HG03108 (cell line): ENCODE results near the gene ATP6V0B.

Experiments
- ATAC-seq: cut with Tn5 transposase; IDR thresholded peaks from one replicate; pipeline ENCODE4 v1.9.1; 2021; ENCODE audit warnings: moderate library complexity; ENCODE audit not compliant: unreplicated experiment

Gene ATP6V0B

DNA sequence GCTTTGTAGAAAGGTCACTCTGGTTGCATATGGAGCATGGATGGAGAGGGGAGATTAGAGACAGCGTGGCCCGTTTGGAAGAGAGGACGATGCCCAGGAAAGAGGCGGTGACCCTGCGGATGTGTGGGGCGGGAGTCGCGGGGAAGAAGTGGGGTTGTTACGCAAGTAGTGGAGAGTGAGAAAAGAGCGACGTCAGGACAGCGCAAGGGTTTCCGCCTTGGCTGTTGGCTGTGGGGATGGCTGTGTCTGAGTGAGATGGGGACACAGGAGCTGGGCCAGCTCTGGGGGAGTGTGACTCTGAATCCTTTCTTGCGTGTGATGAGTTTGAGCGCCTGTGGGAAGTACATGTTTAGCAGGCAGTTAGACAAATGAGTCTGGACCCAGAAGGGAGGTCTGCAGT is 8.0 kb downstream of the ATP6V0B start:
- ATAC-seq, result no peak

DNA sequence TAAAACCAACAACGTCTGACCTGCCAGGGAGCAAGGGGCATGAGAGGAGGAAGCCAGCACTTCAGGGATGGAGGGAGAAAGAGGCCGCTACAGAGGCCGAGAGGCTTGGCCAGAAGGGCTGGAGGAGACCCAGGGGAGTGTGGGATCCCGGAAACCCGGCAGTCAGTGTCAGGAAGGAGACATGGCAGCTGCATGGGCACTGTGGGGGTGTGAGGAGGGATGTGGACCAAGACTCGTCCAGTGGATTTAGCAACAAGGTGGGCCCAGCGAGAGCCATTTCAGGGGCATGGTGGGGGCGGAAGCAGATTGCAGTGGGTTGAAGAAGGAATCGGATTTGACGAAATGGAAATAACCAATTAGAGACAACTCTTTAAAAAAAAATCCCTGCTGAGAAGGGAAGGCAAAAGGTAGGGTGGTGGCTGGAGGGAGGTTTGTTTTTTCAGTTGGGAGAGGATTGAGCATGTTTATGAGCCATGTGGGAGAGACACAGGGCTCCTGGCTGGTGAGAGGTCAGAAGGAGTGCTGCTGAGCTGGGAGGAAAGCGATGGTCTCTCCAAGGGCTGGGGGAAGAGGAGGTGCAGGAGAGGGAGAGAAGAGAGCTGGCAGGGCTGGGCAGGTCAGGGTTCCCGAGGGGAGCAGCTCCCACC is 8.6 kb downstream of the ATP6V0B start:
- ATAC-seq, result no peak

DNA sequence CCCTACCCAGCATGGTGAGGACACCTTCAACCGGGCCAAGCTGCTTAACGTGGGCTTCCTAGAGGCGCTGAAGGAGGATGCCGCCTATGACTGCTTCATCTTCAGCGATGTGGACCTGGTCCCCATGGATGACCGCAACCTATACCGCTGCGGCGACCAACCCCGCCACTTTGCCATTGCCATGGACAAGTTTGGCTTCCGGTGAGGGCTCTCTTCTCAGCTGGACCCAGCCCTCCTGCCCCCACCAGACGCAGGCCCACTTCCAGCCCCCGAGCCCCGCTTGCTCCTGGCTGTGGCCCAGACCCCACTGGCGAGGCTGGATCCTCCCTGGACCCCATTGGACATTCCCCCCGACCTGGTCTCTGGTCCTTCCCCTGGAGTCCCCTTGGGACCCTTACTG is 10.1 kb downstream of the ATP6V0B start:
- no peak for ATAC-seq

GRCh38 chr1:43985984-43986595 is 11.3 kb downstream of the ATP6V0B start:
- no peak for ATAC-seq

- no peak for ATAC-seq
Measured at GRCh38 chr1:43986712-43987111, 12.0 kb downstream of the ATP6V0B start.

DNA sequence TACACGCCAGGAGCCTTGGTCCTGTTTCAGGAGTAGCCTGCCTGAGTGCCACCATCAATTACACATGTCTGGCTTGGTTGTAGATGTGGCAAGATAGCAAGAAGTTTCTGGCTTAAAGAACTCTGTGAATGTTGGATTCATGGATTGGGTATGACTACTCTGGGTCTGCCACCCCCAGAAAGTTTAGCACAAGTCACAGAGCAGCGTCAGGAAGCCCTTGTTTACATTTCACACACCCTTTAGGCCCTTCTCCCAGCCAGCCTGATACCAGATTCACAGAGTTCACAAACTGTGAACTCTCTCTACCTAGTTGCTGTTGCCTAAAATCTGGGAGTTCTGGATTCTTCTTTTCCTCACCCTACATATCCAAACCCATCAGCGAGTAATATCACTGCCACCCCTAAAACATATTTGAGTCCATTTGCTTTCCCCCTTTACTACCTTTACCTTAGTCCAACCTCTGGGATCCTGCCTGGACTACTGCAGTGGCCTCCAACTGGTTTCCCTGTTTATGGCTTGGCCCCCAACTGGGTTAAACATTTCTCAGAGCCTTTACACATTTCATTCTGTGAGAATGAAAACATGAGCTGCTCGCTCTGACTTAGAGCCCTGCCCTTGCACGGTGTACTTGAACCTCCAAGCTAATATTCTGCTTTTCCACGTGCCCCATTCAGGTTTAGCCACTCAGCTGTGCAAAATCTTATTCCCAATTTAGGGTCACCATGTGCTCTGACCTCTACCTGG is 12.6 kb downstream of the ATP6V0B start:
- no peak for ATAC-seq

DNA sequence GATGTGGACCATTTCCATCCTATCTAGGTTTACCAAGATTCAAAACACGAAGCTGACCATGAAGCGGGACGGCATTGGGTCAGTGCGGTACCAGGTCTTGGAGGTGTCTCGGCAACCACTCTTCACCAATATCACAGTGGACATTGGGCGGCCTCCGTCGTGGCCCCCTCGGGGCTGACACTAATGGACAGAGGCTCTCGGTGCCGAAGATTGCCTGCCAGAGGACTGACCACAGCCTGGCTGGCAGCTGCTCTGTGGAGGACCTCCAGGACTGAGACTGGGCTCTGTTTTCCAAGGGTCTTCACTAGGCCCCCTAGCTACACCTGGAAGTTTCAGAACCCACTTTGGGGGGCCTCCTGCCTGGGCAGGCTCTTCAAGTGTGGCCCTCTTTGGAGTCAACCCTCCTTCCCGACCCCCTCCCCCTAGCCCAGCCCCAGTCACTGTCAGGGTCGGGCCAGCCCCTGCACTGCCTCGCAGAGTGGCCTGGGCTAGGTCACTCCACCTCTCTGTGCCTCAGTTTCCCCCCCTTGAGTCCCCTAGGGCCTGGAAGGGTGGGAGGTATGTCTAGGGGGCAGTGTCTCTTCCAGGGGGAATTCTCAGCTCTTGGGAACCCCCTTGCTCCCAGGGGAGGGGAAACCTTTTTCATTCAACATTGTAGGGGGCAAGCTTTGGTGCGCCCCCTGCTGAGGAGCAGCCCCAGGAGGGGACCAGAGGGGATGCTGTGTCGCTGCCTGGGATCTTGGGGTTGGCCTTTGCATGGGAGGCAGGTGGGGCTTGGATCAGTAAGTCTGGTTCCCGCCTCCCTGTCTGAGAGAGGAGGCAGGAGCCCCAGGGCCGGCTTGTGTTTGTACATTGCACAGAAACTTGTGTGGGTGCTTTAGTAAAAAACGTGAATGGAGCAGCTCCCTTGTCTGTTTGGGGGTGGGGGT is 15.8 kb downstream of the ATP6V0B start:
- ATAC-seq, result no peak

DNA sequence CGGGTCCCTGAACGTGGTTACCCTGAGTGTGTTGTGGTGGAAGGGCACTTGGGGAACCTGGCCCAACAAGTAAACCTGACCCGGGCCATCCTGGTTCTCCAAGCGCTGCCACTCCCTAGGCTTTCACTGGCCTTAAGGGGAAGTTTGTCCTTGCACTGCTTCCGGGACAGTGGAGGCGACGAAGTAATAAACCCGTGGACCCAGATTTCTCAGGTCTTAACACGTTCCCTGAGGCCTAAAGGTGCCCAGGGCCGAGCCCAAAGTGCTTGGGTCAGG is 16.4 kb downstream of the ATP6V0B start:
- ATAC-seq, result no peak

DNA sequence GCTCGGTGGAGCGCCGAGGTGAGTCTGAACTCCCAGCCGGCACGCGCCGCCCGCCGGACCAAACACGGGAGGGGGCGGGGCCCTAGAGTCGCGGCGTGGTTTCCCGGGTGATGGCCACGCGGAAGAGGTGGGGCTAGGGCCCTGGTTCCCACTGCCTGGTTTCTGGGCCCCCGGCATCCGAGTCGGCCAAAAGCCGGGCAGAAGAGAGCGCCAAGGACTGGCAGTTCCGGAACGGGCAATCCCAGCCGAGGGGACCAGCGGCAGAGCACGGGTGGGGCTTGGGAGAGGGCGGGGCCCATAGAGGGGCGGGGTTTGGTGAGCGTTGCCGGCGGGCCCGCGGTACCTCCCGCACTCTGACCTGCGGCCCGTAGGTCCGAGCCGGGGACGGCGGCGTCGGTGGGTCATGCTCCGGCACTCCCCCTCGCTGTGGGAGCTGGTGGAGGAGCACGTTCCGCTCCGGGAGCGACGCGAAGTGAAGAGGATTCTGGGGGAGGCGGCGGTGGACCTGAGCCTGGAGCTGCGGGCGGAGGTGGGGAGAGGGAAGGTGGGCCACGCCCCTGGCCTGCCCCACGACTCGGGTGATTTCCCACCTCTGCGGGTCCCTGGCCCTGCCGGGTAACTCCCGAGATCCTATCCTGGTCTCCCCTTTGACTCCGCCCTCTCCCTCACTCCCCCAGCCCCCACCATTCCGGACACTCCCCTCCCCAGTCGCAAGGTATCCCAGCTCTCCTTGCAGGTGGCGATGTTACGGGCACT is 16.9 kb downstream of the ATP6V0B start, which contains the start of gene CCDC24:
Gene CCDC24, plus strand, starts transcription at position 124 of the 756 bp plus-strand sequence. Its CDS starts 280 bp downstream, at position 404.
- peak; percentile 49 for ATAC-seq

GRCh38 chr1:43992232-43992995 is 17.7 kb downstream of the ATP6V0B start:
- ATAC-seq, result no peak

GRCh38 chr1:43993206-43993914 is 18.6 kb downstream of the ATP6V0B start:
- ATAC-seq, result no peak

- ATAC-seq, result no peak
Measured at GRCh38 chr1:43994071-43994470, 19.3 kb downstream of the ATP6V0B start.

DNA sequence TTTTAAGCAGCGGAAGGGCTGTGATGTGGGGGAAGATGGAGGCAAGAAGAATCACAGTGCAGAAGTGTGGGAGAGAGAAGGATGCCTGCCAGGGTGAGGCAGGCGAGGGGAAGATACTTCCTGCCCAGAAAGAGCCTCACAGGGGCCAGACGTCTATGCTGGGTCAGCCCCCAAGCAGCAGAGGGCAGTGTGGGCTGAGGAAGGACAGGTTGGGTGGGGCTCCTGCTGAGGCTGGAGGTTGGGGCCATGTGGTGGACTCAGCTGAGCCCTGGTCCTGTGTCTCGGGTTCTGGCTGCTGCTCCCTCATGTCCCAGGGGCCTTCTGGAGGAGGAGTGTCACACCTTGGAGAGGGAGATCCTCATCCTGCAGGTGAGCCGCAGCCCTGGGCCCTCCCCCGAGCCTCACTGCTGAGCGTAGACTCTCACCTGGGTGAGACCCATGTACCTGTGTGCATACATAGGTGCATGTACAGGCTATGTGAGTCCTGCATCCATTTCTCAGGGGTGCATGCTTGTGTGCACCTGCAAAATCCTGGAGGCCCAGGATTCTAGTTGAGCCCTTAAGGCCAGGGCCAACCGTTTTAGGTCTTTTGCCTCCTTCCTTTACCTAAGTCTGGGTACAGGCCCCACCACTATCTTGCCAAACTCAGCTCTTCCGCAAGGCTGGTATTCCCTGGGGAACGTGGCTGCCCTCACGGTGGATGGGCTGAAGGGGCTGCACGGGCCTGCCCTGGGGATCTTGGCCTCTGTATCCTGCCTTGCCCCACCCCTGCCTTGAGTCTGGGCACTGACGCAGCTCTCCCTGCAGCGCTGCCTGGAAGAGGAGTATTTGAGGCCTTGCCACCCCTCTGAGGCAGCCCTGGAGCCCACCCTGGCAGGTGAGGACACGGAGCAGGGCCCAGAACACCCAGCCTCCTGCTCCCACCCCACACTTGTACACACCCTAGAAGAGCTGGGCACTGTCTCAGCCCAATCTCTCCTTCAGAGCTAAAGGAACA is 20.3 kb downstream of the ATP6V0B start:
- ATAC-seq, result no peak

DNA sequence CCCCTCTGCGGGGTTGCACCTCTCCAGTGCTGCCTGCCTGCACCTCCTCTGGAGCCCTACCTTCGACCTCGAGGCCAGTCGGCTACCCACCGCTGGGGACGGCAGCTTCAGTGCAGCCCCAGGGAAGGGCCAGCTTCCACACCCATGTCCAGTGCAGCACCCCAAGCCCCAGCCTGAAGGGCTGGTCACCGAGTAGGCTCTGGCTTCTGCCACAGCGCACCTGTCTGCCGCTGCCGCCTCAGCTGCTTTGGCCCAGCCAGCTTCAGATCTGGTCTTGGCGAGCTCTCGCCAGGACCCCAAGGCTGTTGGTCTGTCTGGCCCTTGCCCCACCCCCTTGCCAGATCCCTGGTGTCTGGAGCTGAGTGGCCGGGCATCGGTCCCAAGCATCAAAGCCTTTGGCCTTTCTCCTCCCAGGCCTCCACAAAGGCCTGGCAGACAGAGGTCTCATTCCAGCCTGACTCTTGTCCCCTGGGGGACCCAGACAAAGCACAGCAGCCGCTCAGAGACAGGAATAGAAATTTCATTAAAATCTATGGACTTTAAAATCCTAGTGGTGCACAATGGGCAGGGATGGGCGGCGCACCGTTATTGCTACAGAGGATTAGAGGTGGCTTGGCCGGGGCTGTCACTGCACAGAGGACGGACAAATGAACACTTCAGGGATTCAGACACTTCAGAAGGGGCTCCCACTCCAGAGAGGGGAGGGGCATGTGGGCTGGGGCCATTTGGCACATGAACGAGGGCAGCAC is 21.4 kb downstream of the ATP6V0B start:
- ATAC-seq, result no peak

DNA sequence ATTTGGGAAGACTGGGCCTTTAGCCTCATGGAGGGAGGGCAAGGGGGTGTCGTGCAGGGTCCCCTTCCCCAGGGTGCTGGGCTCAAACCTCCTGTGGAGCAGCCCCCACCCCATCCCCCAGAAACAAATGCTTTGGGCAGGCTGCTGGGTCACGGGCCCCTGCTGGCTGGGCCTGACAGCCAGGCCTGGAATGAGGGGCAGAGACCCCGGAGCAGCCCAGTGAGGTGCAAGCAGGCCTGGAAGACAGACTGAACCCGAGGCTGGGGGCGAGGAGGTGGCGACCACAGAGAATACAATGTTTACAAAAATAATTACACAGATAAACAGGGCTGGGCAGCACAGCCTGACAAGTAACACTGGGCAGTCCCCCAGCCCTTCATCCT is 22.0 kb downstream of the ATP6V0B start:
- no peak for ATAC-seq

GRCh38 chr1:43997295-43997999 is 22.7 kb downstream of the ATP6V0B start:
- ATAC-seq, result no peak

DNA sequence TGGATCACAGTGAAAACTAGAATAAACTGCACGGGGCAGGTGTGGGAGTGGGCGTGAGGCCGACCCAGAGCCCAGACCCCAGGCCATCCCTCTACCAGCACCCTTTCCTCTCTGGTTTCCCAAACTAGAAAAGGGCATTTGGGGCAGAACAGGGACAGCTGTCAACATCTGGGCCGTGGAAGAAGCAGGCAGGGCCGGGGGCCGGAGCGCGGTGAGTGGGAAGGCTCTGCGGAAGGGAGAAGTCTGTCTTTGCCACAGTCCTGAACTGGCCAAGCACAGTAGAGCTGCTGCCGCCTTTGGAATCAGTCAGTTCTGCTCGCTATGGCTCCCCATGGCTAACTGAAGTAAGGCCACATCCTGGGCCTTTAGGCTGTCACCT is 23.2 kb downstream of the ATP6V0B start:
- ATAC-seq, result no peak
